A673 (cell line): ENCODE measurements around the gene NDUFAF4.

Experiments used
- EZH2 ChIP-seq: fragments of 200-600 bp; sonication (generic); IDR thresholded peaks from 2 replicates; pipeline ENCODE4 v1.6.1; 2017; ENCODE audit warnings: borderline replicate concordance, low read depth, mild to moderate bottlenecking, mixed read lengths, antibody characterized with exemption, low read length; ENCODE audit not compliant: poor library complexity, severe bottlenecking
- TF ChIP-seq, protein P1 (sequence below): fragments of 300-800, 200-600 bp; sonication (generic); conservative IDR thresholded peaks from 2 replicates; pipeline ENCODE4 v1.5.1; 2017; ENCODE audit warnings: low read depth, mild to moderate bottlenecking, antibody characterized with exemption, low read length, moderate library complexity, mixed read lengths

DNA sequence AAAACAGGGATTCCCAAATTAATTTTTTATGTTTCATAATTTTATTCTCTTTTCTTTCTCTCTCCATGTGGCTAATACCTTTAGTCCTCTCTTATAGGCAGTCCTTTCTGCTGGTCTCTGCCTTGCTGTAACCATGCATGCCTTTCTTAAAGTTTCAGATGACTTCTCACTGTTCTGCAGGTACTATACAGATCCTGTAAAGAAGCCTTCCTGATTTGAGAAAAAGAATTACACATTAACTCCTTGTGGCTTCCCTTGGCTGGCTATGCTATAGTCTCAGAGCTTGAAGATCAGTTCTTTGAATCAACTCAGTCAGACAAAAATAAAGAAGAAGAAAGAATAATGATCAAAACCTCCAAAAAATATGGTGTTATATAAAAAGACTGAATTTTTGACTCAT is 53.2 kb downstream of the NDUFAF4 start:
- TF ChIP-seq EZH2: no peak
- TF ChIP-seq, protein P1, sequence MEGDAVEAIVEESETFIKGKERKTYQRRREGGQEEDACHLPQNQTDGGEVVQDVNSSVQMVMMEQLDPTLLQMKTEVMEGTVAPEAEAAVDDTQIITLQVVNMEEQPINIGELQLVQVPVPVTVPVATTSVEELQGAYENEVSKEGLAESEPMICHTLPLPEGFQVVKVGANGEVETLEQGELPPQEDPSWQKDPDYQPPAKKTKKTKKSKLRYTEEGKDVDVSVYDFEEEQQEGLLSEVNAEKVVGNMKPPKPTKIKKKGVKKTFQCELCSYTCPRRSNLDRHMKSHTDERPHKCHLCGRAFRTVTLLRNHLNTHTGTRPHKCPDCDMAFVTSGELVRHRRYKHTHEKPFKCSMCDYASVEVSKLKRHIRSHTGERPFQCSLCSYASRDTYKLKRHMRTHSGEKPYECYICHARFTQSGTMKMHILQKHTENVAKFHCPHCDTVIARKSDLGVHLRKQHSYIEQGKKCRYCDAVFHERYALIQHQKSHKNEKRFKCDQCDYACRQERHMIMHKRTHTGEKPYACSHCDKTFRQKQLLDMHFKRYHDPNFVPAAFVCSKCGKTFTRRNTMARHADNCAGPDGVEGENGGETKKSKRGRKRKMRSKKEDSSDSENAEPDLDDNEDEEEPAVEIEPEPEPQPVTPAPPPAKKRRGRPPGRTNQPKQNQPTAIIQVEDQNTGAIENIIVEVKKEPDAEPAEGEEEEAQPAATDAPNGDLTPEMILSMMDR: no peak
